ENCODE measurements around the gene FOXI3.

The FOXI3 gene

DNA sequence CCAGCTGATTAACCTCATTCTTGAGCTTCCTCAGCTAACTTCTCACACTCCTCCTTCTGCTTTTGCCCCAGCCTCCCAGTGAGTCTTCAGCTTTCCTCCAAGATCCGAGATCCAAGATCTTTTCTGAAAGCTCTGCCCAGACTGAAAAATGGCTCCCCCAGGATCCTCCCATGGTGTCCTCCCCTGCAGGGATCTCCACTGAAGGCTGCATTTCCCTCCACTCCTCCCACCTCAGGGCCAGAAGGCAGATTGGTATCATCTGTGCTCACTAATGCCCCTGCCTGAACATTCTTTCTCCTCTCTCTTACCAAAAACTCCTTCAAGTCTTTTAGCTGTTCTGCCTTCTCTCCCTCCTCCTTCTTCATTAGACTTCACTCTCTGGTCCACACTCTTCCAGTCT, 6.1 kb upstream of the FOXI3 start:
- Histone ChIP-seq H3K27me3 (ENCODE audit: control insufficient read depth, insufficient read depth, low read length) (peaks cover 8% of the 10 kb centered on the region), H3K36me3 (ENCODE audit: control insufficient read depth, insufficient read depth, low read length) (no peaks in the 10 kb centered on the region), H3K4me1 (ENCODE audit: control insufficient read depth, insufficient read depth, low read length) (no peaks in the 10 kb centered on the region), H3K27ac (ENCODE audit: low read depth, low read length) (no peak overlapping the region), H3K4me3 (ENCODE audit: low read length) (no peak overlapping the region), H3K9ac (ENCODE audit: low read length) (no peak overlapping the region)

DNA sequence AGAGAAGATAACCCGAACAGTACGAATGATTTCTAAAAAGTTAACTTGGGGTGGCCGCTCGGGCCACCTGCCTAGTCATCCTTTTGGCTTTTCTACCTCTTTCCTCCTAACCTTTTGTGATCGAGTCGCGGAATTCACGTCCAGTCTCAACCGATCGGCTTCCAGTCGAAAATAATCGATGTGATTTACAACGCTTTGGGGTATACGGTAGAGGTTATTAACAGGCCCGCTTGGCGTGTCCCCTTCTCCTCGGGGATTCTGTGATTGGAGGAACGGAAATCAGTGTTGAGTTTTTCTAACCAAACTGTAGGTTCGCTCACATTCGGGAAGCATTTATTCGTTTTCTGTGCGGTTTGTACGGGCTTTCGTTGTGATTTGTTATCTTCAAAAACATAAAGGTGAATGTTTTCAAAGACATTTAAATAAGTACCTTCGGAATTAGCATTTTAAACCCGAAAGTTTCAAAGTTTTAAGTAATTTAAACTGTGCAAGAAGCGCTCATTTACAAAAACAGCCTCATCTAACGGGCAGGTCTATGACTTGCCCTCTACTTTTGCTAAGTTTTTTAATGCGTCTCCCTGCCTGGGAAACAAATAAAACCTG, 588 bp upstream of the FOXI3 start:
- no peak overlapping the region for H3K27ac ChIP-seq (ENCODE audit: low read depth, low read length)
- H3K27me3 ChIP-seq (ENCODE audit: control insufficient read depth, insufficient read depth, low read length) = peaks cover 19% of the 10 kb centered on the region
- H3K36me3 ChIP-seq (ENCODE audit: control insufficient read depth, insufficient read depth, low read length) = no peaks in the 10 kb centered on the region
- H3K4me3 ChIP-seq (ENCODE audit: low read length) = no peak overlapping the region
- H3K9ac ChIP-seq (ENCODE audit: low read length) = no peak overlapping the region
- no peaks in the 10 kb centered on the region for H3K4me1 ChIP-seq (ENCODE audit: control insufficient read depth, insufficient read depth, low read length)

DNA sequence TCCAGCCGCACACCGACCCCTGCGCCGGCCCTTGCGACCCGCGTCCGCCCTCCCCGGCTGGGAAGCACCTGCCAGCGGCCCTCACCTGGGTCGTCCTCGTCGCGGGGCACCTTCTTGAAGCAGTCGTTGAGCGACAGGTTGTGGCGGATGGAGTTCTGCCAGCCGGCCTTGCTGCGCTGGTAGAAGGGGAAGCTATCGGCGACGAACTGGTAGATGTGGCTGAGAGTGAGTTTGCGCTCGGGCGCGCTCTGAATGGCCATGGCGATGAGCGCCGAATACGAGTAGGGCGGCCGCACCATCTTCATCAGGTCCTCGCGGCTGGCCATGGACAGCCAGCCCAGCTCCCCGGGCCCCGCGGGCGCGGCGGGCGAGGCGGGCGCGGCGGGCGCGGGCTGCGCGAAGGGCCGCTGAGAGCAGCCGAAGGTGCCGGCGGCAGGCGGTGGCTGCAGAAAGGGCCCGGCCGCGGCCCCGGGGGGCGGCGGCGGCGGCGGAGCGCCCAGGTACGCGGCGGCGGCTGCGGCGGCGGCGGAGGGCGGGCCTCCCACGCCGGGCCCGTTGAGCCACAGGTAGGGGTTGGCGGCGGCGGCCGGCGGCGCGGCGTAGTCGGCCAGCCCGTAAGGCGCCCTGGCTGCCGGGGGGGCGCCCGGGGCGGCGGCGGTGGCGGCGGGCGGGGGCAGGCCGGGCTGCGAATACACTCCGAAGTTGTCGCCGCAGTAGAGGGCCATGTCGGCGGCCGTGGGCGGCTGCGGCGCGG, 505 bp downstream of the FOXI3 start:
- Histone ChIP-seq H3K36me3 (ENCODE audit: control insufficient read depth, insufficient read depth, low read length) (no peaks in the 10 kb centered on the region), H3K9ac (ENCODE audit: low read length) (no peak overlapping the region), H3K27ac (ENCODE audit: low read depth, low read length) (no peak overlapping the region), H3K4me1 (ENCODE audit: control insufficient read depth, insufficient read depth, low read length) (no peaks in the 10 kb centered on the region), H3K27me3 (ENCODE audit: control insufficient read depth, insufficient read depth, low read length) (peaks cover 22% of the 10 kb centered on the region), H3K4me3 (ENCODE audit: low read length) (no peak overlapping the region)

DNA sequence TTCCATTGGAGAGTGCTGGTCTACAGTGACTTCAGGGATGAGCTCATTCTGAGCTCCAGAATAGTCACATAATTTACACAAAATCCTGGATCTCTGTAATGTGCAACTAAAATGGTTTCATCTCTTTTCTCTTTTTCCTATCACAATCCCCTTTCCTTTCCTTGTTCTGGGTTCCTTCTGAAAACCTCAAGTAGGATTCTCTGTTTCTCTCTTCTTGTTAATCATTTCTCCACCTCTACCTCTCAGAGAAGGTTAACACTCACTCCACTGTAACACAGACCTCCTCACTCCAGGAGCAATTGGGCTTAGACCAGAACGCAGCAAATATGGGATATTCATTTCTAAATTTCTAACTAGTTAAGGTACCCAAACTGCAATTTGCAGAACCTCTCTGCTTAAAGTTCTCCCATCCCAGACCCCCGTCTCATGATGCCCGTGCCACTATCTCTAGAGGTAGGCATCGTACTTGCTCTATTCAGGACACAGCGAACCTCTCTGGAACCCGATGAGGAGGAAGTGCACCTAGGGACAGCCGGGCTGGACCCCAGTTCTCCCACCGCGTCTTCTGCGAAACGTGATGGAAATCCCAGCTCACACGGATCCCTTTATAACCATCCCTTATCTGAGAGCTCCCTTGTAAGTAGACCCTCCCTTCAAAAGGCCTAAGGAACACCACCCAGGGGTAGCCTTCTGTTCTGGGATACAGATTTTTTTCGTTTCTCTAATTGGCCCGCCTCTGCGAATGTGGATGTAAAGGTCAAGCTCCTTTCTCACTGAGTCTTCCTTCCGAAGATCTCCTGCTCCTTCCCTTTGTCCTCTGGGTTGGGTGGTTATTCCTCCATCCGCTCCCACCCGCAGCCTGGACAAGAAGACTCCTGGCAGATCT, 1.3 kb downstream of the FOXI3 start:
- Histone ChIP-seq H3K4me3 (ENCODE audit: low read length) (no peak overlapping the region), H3K9ac (ENCODE audit: low read length) (no peak overlapping the region), H3K36me3 (ENCODE audit: control insufficient read depth, insufficient read depth, low read length) (no peaks in the 10 kb centered on the region), H3K4me1 (ENCODE audit: control insufficient read depth, insufficient read depth, low read length) (no peaks in the 10 kb centered on the region), H3K27me3 (ENCODE audit: control insufficient read depth, insufficient read depth, low read length) (peaks cover 22% of the 10 kb centered on the region), H3K27ac (ENCODE audit: low read depth, low read length) (no peak overlapping the region)

DNA sequence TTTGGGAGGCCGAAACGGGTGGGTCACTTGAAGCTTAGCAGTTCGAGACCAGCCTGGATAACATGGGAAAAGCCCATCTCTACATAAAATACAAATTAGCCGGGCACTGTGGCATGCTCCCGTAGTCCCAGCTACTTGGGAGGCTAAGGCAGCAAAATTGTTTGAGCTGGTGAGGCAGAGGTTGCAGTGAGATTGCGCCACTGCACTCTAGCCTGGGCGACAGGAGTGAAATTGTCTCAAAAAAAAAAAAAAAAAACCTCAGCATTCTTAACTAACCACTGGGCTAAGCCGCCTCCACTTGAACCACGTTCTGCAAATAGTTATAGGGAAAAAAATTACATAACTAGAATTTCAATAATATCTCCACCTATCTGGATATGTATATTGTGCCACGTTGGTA, 2.3 kb downstream of the FOXI3 start:
- H3K4me3 ChIP-seq (ENCODE audit: low read length) = no peak overlapping the region
- peaks cover 22% of the 10 kb centered on the region for H3K27me3 ChIP-seq (ENCODE audit: control insufficient read depth, insufficient read depth, low read length)
- H3K9ac ChIP-seq (ENCODE audit: low read length) = no peak overlapping the region
- H3K4me1 ChIP-seq (ENCODE audit: control insufficient read depth, insufficient read depth, low read length) = no peaks in the 10 kb centered on the region
- no peaks in the 10 kb centered on the region for H3K36me3 ChIP-seq (ENCODE audit: control insufficient read depth, insufficient read depth, low read length)
- no peak overlapping the region for H3K27ac ChIP-seq (ENCODE audit: low read depth, low read length)

GRCh38 chr2:88448248-88448647, 4.2 kb downstream of the FOXI3 start:
- Histone ChIP-seq H3K27me3 (ENCODE audit: control insufficient read depth, insufficient read depth, low read length) (peaks cover 17% of the 10 kb centered on the region), H3K9ac (ENCODE audit: low read length) (no peak overlapping the region), H3K36me3 (ENCODE audit: control insufficient read depth, insufficient read depth, low read length) (no peaks in the 10 kb centered on the region), H3K4me1 (ENCODE audit: control insufficient read depth, insufficient read depth, low read length) (no peaks in the 10 kb centered on the region), H3K4me3 (ENCODE audit: low read length) (no peak overlapping the region), H3K27ac (ENCODE audit: low read depth, low read length) (no peak overlapping the region)

- Histone ChIP-seq H3K9ac (ENCODE audit: low read length) (no peak overlapping the region), H3K27ac (ENCODE audit: low read depth, low read length) (no peak overlapping the region), H3K27me3 (ENCODE audit: control insufficient read depth, insufficient read depth, low read length) (peaks cover 3% of the 10 kb centered on the region), H3K4me3 (ENCODE audit: low read length) (no peak overlapping the region), H3K4me1 (ENCODE audit: control insufficient read depth, insufficient read depth, low read length) (no peaks in the 10 kb centered on the region), H3K36me3 (ENCODE audit: control insufficient read depth, insufficient read depth, low read length) (no peaks in the 10 kb centered on the region)
Measured at GRCh38 chr2:88443353-88443938, 9.0 kb downstream of the FOXI3 start.

GRCh38 chr2:88442473-88442872, 10.0 kb downstream of the FOXI3 start:
- peaks cover under 1% of the 10 kb centered on the region for H3K27me3 ChIP-seq (ENCODE audit: control insufficient read depth, insufficient read depth, low read length)
- H3K4me3 ChIP-seq (ENCODE audit: low read length) = no peak overlapping the region
- H3K9ac ChIP-seq (ENCODE audit: low read length) = no peak overlapping the region
- no peaks in the 10 kb centered on the region for H3K36me3 ChIP-seq (ENCODE audit: control insufficient read depth, insufficient read depth, low read length)
- no peak overlapping the region for H3K27ac ChIP-seq (ENCODE audit: low read depth, low read length)
- no peaks in the 10 kb centered on the region for H3K4me1 ChIP-seq (ENCODE audit: control insufficient read depth, insufficient read depth, low read length)

DNA sequence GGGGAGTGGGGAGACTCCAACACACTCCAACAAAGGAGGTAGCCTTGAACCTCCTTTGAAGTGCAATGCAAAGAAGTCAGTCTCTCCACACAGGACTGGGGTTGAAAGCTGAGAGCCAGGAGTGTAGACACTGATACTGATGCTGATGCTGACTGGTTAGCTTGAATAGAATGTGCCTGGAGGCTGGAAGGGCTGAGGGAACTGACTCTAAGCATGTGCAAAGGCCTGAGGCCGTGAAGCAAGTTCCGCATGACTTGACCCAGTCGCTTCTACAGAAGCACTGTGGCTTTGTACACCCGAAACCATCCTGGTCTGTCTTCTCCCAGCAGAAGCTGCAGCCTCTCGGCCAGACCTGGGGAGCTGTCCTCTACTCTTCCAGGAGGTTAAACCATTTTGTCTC, 10.4 kb downstream of the FOXI3 start:
- no peaks in the 10 kb centered on the region for H3K36me3 ChIP-seq (ENCODE audit: control insufficient read depth, insufficient read depth, low read length)
- H3K4me1 ChIP-seq (ENCODE audit: control insufficient read depth, insufficient read depth, low read length) = no peaks in the 10 kb centered on the region
- no peaks in the 10 kb centered on the region for H3K27me3 ChIP-seq (ENCODE audit: control insufficient read depth, insufficient read depth, low read length)
- no peak overlapping the region for H3K4me3 ChIP-seq (ENCODE audit: low read length)
- H3K27ac ChIP-seq (ENCODE audit: low read depth, low read length) = no peak overlapping the region
- H3K9ac ChIP-seq (ENCODE audit: low read length) = no peak overlapping the region

GRCh38 chr2:88437010-88437409, 15.5 kb downstream of the FOXI3 start:
- Histone ChIP-seq H3K36me3 (ENCODE audit: control insufficient read depth, insufficient read depth, low read length) (no peaks in the 10 kb centered on the region), H3K27me3 (ENCODE audit: control insufficient read depth, insufficient read depth, low read length) (no peaks in the 10 kb centered on the region), H3K27ac (ENCODE audit: low read depth, low read length) (no peak overlapping the region), H3K9ac (ENCODE audit: low read length) (no peak overlapping the region), H3K4me3 (ENCODE audit: low read length) (no peak overlapping the region), H3K4me1 (ENCODE audit: control insufficient read depth, insufficient read depth, low read length) (no peaks in the 10 kb centered on the region)

GRCh38 chr2:88429929-88430328, 22.6 kb downstream of the FOXI3 start:
- H3K27ac ChIP-seq (ENCODE audit: low read depth, low read length) = no peak overlapping the region
- H3K27me3 ChIP-seq (ENCODE audit: control insufficient read depth, insufficient read depth, low read length) = no peaks in the 10 kb centered on the region
- H3K4me3 ChIP-seq (ENCODE audit: low read length) = no peak overlapping the region
- no peaks in the 10 kb centered on the region for H3K4me1 ChIP-seq (ENCODE audit: control insufficient read depth, insufficient read depth, low read length)
- no peak overlapping the region for H3K9ac ChIP-seq (ENCODE audit: low read length)
- H3K36me3 ChIP-seq (ENCODE audit: control insufficient read depth, insufficient read depth, low read length) = no peaks in the 10 kb centered on the region

DNA sequence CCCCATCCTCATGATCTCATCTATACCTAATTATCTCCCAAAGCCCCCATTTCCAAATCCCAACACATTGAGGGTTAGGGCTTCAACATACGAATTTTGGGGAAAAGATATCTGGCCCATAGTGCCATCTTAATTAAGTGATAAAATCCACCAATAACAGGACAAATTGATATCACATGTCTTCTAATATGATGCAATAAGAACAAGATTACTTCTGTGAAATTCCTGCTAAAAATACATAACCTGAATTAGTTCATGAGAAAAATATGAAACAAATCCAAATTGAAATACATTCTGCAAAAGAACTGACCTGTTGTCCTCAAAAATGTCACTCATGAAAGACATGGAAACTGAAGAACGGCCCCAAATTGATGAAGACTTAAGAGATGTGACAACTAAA, 28.8 kb downstream of the FOXI3 start:
- Histone ChIP-seq H3K27ac (ENCODE audit: low read depth, low read length) (no peak overlapping the region), H3K4me3 (ENCODE audit: low read length) (no peak overlapping the region)

More for the DNA sequence above, 28.8 kb downstream of the FOXI3 start:
- no peaks in the 10 kb centered on the region for H3K36me3 ChIP-seq (ENCODE audit: control insufficient read depth, insufficient read depth, low read length)
- no peak overlapping the region for H3K9ac ChIP-seq (ENCODE audit: low read length)
- no peaks in the 10 kb centered on the region for H3K4me1 ChIP-seq (ENCODE audit: control insufficient read depth, insufficient read depth, low read length)
- no peaks in the 10 kb centered on the region for H3K27me3 ChIP-seq (ENCODE audit: control insufficient read depth, insufficient read depth, low read length)

Measured in rectal smooth muscle tissue (tissue), 1 donor.